ENCODE results near the gene F5.

Gene F5

GRCh38 chr1:169576241-169576934, 9.9 kb downstream of the F5 start:
- no peaks in the 10 kb centered on the region for H3K4me1 Mint-ChIP-seq (ENCODE audit: low read depth)
- H3K27me3 Mint-ChIP-seq, result peaks cover 3% of the 10 kb centered on the region
- no peaks in the 10 kb centered on the region for H3K9me3 Mint-ChIP-seq
- peaks cover 7% of the 10 kb centered on the region for H3K36me3 Mint-ChIP-seq (ENCODE audit: low read depth)
- H3K27ac Mint-ChIP-seq, result no peak overlapping the region
- intact Hi-C loops (cut with micrococcal nuclease), result no loop called here
- H3K4me3 Mint-ChIP-seq, result no peak overlapping the region

GRCh38 chr1:169574336-169574735, 11.9 kb downstream of the F5 start:
- Mint-ChIP-seq H3K4me3 (no peak overlapping the region), H3K36me3 (ENCODE audit: low read depth) (peaks cover 7% of the 10 kb centered on the region), H3K27ac (no peak overlapping the region), H3K4me1 (ENCODE audit: low read depth) (no peaks in the 10 kb centered on the region), H3K27me3 (peaks cover 3% of the 10 kb centered on the region), H3K9me3 (no peaks in the 10 kb centered on the region)
- intact Hi-C loops (cut with micrococcal nuclease), result no loop called here

- Mint-ChIP-seq H3K27me3 (peaks cover 3% of the 10 kb centered on the region), H3K4me1 (ENCODE audit: low read depth) (no peaks in the 10 kb centered on the region), H3K4me3 (no peak overlapping the region), H3K27ac (no peak overlapping the region), H3K36me3 (ENCODE audit: low read depth) (peaks cover 7% of the 10 kb centered on the region), H3K9me3 (no peaks in the 10 kb centered on the region)
- intact Hi-C loops (cut with micrococcal nuclease), result no loop called here
Measured at GRCh38 chr1:169572187-169572586, 14.1 kb downstream of the F5 start.

GRCh38 chr1:169571450-169571849, 14.8 kb downstream of the F5 start:
- no peaks in the 10 kb centered on the region for H3K4me1 Mint-ChIP-seq (ENCODE audit: low read depth)
- no peak overlapping the region for H3K4me3 Mint-ChIP-seq
- peaks cover 3% of the 10 kb centered on the region for H3K27me3 Mint-ChIP-seq
- intact Hi-C loops (cut with micrococcal nuclease), result no loop called here
- H3K36me3 Mint-ChIP-seq (ENCODE audit: low read depth), result peaks cover 7% of the 10 kb centered on the region
- no peak overlapping the region for H3K27ac Mint-ChIP-seq
- no peaks in the 10 kb centered on the region for H3K9me3 Mint-ChIP-seq

GRCh38 chr1:169570172-169570574, 16.1 kb downstream of the F5 start:
- Mint-ChIP-seq H3K9me3 (no peaks in the 10 kb centered on the region), H3K27me3 (peaks cover under 1% of the 10 kb centered on the region), H3K27ac (no peak overlapping the region), H3K36me3 (ENCODE audit: low read depth) (peaks cover 2% of the 10 kb centered on the region), H3K4me1 (ENCODE audit: low read depth) (no peaks in the 10 kb centered on the region), H3K4me3 (no peak overlapping the region)
- intact Hi-C loops (cut with micrococcal nuclease), result no loop called here

- no peaks in the 10 kb centered on the region for H3K27me3 Mint-ChIP-seq
- H3K27ac Mint-ChIP-seq, result no peak overlapping the region
- peaks cover 10% of the 10 kb centered on the region for H3K9me3 Mint-ChIP-seq
- H3K4me1 Mint-ChIP-seq (ENCODE audit: low read depth), result no peaks in the 10 kb centered on the region
- peaks cover 8% of the 10 kb centered on the region for H3K36me3 Mint-ChIP-seq (ENCODE audit: low read depth)
- no peak overlapping the region for H3K4me3 Mint-ChIP-seq
- intact Hi-C loops (cut with micrococcal nuclease), result no loop called here
Measured at GRCh38 chr1:169568497-169568896, 17.8 kb downstream of the F5 start.

- H3K27me3 Mint-ChIP-seq, result no peaks in the 10 kb centered on the region
Measured at GRCh38 chr1:169565335-169566271, 20.7 kb downstream of the F5 start.

GRCh38 chr1:169563650-169564049, 22.6 kb downstream of the F5 start:
- H3K27ac Mint-ChIP-seq, result no peak overlapping the region
- H3K9me3 Mint-ChIP-seq, result peaks cover 19% of the 10 kb centered on the region
- peaks cover 16% of the 10 kb centered on the region for H3K36me3 Mint-ChIP-seq (ENCODE audit: low read depth)
- intact Hi-C loops (cut with micrococcal nuclease), result no loop called here
- no peaks in the 10 kb centered on the region for H3K27me3 Mint-ChIP-seq
- no peak overlapping the region for H3K4me3 Mint-ChIP-seq
- H3K4me1 Mint-ChIP-seq (ENCODE audit: low read depth), result no peaks in the 10 kb centered on the region

More at GRCh38 chr1:169565335-169566271, 20.7 kb downstream of the F5 start:
- Mint-ChIP-seq H3K36me3 (ENCODE audit: low read depth) (peaks cover 11% of the 10 kb centered on the region), H3K9me3 (peaks cover 19% of the 10 kb centered on the region), H3K4me1 (ENCODE audit: low read depth) (no peaks in the 10 kb centered on the region), H3K27ac (no peak overlapping the region), H3K4me3 (no peak overlapping the region)
- intact Hi-C loops (cut with micrococcal nuclease), result no loop called here

- H3K9me3 Mint-ChIP-seq, result peaks cover 19% of the 10 kb centered on the region
- no peak overlapping the region for H3K27ac Mint-ChIP-seq
- no peaks in the 10 kb centered on the region for H3K4me1 Mint-ChIP-seq (ENCODE audit: low read depth)
- no peaks in the 10 kb centered on the region for H3K27me3 Mint-ChIP-seq
- intact Hi-C loops (cut with micrococcal nuclease), result no loop called here
- H3K4me3 Mint-ChIP-seq, result no peak overlapping the region
- H3K36me3 Mint-ChIP-seq (ENCODE audit: low read depth), result peaks cover 16% of the 10 kb centered on the region
Measured at GRCh38 chr1:169563019-169563615, 23.2 kb downstream of the F5 start.

GRCh38 chr1:169561692-169562091, 24.6 kb downstream of the F5 start:
- H3K4me3 Mint-ChIP-seq, result no peak overlapping the region
- peaks cover 19% of the 10 kb centered on the region for H3K9me3 Mint-ChIP-seq
- no peak overlapping the region for H3K27ac Mint-ChIP-seq
- H3K27me3 Mint-ChIP-seq, result no peaks in the 10 kb centered on the region
- H3K36me3 Mint-ChIP-seq (ENCODE audit: low read depth), result peaks cover 16% of the 10 kb centered on the region
- intact Hi-C loops (cut with micrococcal nuclease), result no loop called here
- no peaks in the 10 kb centered on the region for H3K4me1 Mint-ChIP-seq (ENCODE audit: low read depth)

GRCh38 chr1:169557131-169557530, 29.1 kb downstream of the F5 start:
- intact Hi-C loops (cut with micrococcal nuclease), result no loop called here
- H3K27me3 Mint-ChIP-seq, result no peaks in the 10 kb centered on the region

GRCh38 chr1:169550294-169550693, 36.0 kb downstream of the F5 start:
- H3K4me3 Mint-ChIP-seq, result no peak overlapping the region
- no peaks in the 10 kb centered on the region for H3K4me1 Mint-ChIP-seq (ENCODE audit: low read depth)
- no peaks in the 10 kb centered on the region for H3K36me3 Mint-ChIP-seq (ENCODE audit: low read depth)
- no peaks in the 10 kb centered on the region for H3K9me3 Mint-ChIP-seq
- no peaks in the 10 kb centered on the region for H3K27me3 Mint-ChIP-seq
- H3K27ac Mint-ChIP-seq, result no peak overlapping the region
- intact Hi-C loops (cut with micrococcal nuclease), result loop anchor here (1.0 to 2.0 kb wide), 2 partner anchors 161 to 259 kb away; partner anchors contain the start of gene SELL

More at GRCh38 chr1:169557131-169557530, 29.1 kb downstream of the F5 start:
- peaks cover 5% of the 10 kb centered on the region for H3K36me3 Mint-ChIP-seq (ENCODE audit: low read depth)
- peaks cover 9% of the 10 kb centered on the region for H3K4me1 Mint-ChIP-seq (ENCODE audit: low read depth)
- no peak overlapping the region for H3K4me3 Mint-ChIP-seq
- no peak overlapping the region for H3K27ac Mint-ChIP-seq
- no peaks in the 10 kb centered on the region for H3K9me3 Mint-ChIP-seq

GRCh38 chr1:169548282-169548681, 38.0 kb downstream of the F5 start:
- intact Hi-C loops (cut with micrococcal nuclease), result loop anchor here (5.0 to 10.0 kb wide), 2 partner anchors 61 to 153 kb away; partner anchors contain the start of gene SLC19A2
- no peak overlapping the region for H3K4me3 Mint-ChIP-seq
- no peaks in the 10 kb centered on the region for H3K9me3 Mint-ChIP-seq
- no peak overlapping the region for H3K27ac Mint-ChIP-seq
- no peaks in the 10 kb centered on the region for H3K36me3 Mint-ChIP-seq (ENCODE audit: low read depth)
- no peaks in the 10 kb centered on the region for H3K4me1 Mint-ChIP-seq (ENCODE audit: low read depth)
- H3K27me3 Mint-ChIP-seq, result no peaks in the 10 kb centered on the region
